HG03558 (cell line): ENCODE measurements around the gene ZFHX3.

Experiments used
- ATAC-seq: cut with Tn5 transposase; IDR thresholded peaks from one replicate; pipeline ENCODE4 v1.9.1; 2021; ENCODE audit warnings: moderate number of reproducible peaks; ENCODE audit not compliant: unreplicated experiment; ENCODE audit errors: extremely low read depth

ZFHX3 gene

GRCh38 chr16:72939247-72939646, 108.7 kb downstream of the ZFHX3 start:
- no peak for ATAC-seq

DNA sequence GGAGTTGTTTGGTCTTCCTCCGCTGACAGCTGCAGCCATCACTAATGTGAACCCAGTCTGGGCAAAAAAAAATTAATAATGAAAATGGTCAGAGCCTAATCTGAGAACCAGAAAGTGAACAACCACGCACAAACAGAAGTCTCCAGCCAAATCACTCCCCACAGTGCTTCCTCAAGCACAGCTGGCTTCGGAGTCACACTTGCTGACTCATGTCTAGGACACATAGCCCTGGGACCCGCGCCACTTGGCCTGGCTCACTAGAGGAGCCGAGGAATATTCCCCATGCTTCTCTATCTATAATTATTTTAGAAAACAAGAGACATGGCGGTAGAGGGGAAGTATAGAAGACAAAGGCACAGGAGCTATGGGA, 109.1 kb downstream of the ZFHX3 start:
- no peak for ATAC-seq

DNA sequence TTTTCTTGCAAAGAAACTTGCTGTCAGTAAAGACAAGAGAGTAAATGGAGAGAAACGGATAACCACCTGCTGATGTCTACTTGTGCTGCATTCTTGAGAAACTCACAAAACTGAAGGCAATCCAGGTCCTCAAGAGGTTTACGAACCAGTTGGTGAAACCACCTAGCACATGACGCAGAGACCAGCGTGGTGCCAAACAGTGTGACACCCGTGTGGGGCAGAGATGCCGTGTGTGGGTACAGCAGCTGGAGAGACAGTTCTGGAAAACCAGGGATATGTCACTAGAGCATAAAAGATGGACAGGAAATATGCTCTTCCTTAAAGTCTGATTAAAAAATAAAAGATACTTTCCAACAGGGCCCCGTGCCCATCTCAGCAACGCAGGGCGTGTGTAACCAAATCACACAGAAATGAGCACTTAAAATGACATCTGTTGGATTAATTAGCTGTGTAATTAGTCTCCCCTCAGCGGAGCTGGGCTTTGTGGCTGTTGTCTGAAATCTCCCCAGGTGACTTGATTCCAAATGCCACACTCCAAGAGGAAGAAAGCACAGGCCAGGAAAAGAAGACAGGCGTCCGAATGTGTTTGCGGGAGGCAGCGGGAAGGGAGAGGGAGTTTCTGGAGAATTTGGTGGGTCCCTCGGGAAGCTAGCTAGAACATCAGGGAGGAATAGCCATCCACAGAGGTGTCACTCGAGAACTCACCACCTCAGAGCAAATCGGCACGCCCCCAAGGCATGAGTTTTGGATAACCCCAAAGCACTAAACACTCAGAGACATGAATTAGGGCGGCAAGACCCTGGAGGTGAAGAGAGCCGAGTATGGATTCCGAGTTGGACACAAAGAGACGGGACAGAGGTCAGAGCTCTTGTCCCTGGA, 109.8 kb downstream of the ZFHX3 start:
- no peak for ATAC-seq

GRCh38 chr16:72937360-72937759, 110.6 kb downstream of the ZFHX3 start:
- ATAC-seq = no peak

- no peak for ATAC-seq
Measured at GRCh38 chr16:72936408-72936807, 111.5 kb downstream of the ZFHX3 start.

- no peak for ATAC-seq
Measured at GRCh38 chr16:72935896-72936295, 112.0 kb downstream of the ZFHX3 start.

DNA sequence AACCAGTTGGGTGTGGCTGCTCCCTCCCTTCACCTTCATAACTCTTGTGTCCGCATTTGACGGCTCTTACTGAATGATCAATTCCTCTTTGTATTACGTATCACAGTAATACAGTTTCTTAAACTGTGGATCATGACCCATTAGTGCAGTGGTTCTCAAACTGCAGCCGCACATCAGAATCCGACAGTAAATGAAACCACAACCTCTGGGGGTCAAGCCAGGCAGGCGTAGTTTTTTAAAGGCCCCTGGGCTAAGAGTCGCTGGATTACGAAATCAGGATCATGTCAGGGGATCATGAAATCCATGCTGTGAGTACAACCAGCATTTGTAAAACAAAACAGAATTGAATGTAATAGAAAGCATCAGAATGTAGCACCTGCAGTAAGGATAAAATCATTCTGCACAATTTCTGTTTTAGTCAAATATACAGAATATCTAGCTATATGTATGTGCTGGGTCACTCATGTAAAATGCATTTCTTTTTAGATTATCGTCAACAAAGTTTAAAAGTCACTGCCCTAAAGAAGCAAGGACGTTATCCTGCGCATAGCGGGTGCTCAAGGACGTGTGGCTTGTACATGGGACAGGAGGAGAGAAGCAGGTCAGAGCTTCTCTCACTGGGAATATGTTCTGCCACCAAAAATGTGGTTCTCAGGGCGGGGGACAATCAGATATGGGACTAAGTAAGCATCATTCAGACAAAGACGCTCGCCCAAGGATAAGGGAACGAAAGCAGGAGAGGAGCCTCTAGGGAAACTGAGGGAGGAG, 113.1 kb downstream of the ZFHX3 start:
- ATAC-seq = no peak

GRCh38 chr16:72932677-72933335, 115.1 kb downstream of the ZFHX3 start:
- no peak for ATAC-seq

DNA sequence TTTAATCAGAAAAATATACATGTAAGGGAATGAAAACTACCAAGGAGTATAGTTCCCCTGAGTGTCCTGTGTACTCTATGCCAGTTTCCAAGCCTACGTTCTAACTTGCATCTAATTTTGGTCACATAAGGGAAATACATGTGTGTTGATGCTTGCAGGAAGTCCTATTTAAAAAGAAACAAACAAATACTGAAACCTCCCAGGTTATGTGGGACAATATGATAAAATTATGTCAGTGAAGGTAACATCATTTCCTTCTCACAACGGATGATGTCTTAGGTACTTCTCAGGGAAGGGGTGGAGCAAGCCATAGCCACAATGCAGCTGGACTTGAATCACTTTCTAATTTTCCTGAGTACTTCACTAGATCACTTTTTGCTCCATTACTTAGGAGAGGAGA, 115.9 kb downstream of the ZFHX3 start:
- no peak for ATAC-seq

- no peak for ATAC-seq
Measured at GRCh38 chr16:72930396-72930795, 117.5 kb downstream of the ZFHX3 start.

- no peak for ATAC-seq
Measured at GRCh38 chr16:72928090-72928981, 119.6 kb downstream of the ZFHX3 start.

DNA sequence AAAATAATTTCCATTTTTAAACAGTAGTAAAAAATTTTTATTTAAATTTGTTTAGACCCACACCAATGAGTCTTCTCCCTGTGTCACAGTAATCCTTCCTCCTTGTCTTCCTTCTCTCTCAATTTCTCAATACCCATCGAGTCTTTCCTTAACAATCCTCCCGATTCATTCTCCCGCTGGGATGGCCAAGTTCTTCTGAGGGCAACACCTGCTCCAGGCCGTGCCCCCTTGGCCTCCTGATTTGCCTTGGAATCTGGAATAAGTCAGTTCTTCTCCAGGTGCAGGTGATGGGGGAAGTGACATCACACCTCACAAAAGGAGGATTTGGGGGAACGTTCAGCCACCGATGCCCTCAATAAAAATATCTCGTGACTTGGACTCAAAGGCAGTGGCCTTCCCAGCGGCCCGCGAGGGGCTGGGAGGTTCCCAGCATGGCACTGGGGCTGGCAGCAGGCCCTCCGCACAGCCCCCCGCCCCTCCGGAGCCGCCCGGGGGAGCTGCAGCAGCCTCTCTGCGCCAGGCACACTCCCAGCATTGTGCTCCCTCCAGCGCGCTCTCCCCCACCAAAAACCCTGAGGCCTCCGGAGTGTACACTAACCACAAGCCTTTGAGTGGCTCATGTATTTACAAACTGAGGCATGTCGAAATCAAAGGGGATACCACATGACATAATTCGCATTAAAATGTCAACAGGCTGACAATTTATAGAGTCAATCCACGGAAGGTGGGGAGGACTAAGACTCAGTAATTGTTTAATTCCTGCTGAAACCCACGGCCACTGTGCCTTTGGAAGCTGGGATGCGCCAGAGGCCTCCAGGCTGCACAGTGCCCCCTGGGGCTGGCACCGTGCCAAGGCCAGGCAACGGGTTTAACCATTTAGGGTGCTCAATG, 120.5 kb downstream of the ZFHX3 start:
- ATAC-seq = no peak

DNA sequence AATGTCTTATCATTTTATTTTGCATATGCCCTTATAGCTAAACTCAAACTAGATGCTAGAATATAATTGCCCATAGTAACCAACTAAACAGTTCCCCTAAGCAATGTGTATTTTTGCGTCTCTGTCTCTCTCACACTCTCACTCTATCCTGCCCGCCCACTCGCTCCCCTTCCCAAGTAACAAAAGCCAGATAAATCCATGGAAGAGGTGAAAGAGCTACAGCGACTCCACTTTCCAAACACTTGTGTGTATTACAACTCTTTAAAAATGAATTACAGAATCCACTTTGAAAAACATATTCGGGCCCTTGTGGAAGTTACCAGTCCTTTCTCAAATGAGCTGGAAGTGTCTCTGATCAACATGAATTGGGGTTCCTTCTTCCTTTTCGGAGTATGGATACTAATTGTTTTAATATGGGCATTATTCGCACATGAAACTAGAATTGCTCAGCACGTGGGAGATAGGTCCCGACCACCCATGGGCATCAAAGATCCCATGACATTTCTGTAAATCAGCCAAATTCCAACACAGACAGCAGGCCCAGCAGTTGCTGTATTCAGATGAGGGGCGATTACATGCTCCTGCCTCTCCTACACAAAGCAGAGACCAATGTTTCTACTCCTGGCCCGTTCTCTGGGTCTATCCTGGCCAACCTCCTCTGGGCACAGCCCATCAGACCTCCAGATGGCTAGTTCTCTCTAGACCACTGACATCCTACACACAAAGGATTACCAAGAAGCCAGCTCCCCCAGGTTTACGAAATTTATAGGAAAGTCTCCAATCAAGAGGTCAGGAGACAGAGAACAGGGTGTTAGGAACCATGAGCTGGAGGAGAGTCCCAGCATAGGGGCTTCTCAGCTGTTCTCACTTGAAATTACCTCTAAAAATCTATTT, 121.5 kb downstream of the ZFHX3 start:
- no peak for ATAC-seq

DNA sequence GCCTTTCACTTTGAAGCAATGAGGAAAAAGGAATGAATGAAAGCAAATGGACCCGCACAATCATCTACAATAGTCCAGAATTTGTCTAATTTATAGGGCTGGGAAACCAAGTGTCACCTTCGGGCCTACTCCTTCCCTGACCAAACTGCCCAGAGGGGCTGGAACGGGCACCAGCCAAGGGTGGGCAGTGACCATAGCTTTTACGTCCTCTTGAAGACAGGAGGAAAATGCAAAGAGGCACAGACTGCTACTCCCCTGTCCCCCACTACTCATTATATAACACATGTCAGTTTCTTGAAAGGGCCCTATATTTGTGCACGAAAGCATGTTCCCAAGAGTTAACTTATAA, 122.3 kb downstream of the ZFHX3 start:
- no peak for ATAC-seq

GRCh38 chr16:72924927-72925630, 122.8 kb downstream of the ZFHX3 start:
- ATAC-seq = no peak

DNA sequence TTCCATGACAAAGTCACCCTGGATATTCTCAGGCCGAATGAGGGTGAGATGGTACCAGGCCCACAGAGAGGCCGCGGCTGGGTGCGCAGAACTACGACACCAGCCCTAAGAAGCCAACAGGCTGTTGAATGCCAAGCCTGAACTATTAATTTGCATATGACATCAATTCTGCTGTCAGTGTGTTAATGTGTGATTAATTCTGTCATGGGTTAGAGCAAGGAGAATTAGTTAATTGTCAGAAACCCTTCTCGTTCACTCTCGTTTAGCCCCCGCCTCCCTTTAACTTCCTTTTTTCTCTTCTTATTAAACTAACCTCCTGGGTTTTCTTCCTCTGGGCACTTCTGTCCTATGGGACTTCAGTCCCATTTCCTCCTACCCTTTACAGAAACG, 123.4 kb downstream of the ZFHX3 start:
- no peak for ATAC-seq

- ATAC-seq = no peak
Measured at GRCh38 chr16:72923757-72924156, 124.2 kb downstream of the ZFHX3 start.

GRCh38 chr16:72922714-72923113, 125.2 kb downstream of the ZFHX3 start:
- ATAC-seq = no peak
